Small intestine (tissue), 16 donors: ENCODE measurements around the gene PLEKHN1. TPM values are rescaled to one million over a fixed set of nuclear protein-coding genes. Genes with fewer than 3 reads are reported as not detected.

ENCODE experiments used
- DNase-seq, 2 donors: peaks; one replicate each; pipeline versions ENCODE4 v3.0.0 to v3.0.0-alpha.2; 2013
- FAIRE-seq: peaks from 2 replicates; lab custom pipeline; 2012; peaks lifted over from hg19 to GRCh38; lab: Jason Lieb, UNC
- H3K27ac ChIP-seq, 3 donors: one replicate each; pipeline ENCODE4 v1.5.1; 2013; ENCODE audit warnings: low read length in 2 of 3, mild to moderate bottlenecking in 2 of 3, control low read depth in 1 of 3, inconsistent platforms in 1 of 3, low read depth in 1 of 3, moderate library complexity in 1 of 3
- H3K27me3 ChIP-seq, 3 donors: one replicate each; pipeline ENCODE4 v1.6.1; 2013; ENCODE audit warnings: low read length in 3 of 3, inconsistent platforms in 1 of 3; ENCODE audit not compliant: control insufficient read depth in 3 of 3, insufficient read depth in 3 of 3
- H3K36me3 ChIP-seq, 3 donors: one replicate each; pipeline ENCODE4 v1.6.1; 2013; ENCODE audit warnings: low read length in 3 of 3, inconsistent platforms in 1 of 3, low read depth in 1 of 3, mild to moderate bottlenecking in 1 of 3, moderate library complexity in 1 of 3; ENCODE audit not compliant: control insufficient read depth in 3 of 3, insufficient read depth in 2 of 3
- H3K4me1 ChIP-seq, 3 donors: one replicate each; pipeline ENCODE4 v1.6.1; 2013; ENCODE audit warnings: low read length in 2 of 3, inconsistent platforms in 1 of 3, low read depth in 1 of 3, mild to moderate bottlenecking in 1 of 3, moderate library complexity in 1 of 3; ENCODE audit not compliant: control insufficient read depth in 3 of 3, insufficient read depth in 2 of 3
- H3K4me3 ChIP-seq, 3 donors: one replicate each; pipeline ENCODE4 v1.5.1; 2013; ENCODE audit warnings: low read length in 3 of 3, control low read depth in 1 of 3, inconsistent platforms in 1 of 3, low read depth in 1 of 3, mild to moderate bottlenecking in 1 of 3, moderate library complexity in 1 of 3
- H3K9me3 ChIP-seq, 2 donors: one replicate each; pipeline ENCODE4 v1.6.1; 2013; ENCODE audit warnings: low read depth in 1 of 2, low read length in 1 of 2; ENCODE audit not compliant: control insufficient read depth in 2 of 2, insufficient read depth in 1 of 2
- WGBS, 3 donors: extraction: QIAGEN DNeasy Blood & Tissue Kit; methylation state at CpG; one replicate each; pipeline ENCODE4 v1.1.7; 2013; 5-methylcytosine and 5-hydroxymethylcytosine counted together
- long read RNA-seq, 10 donors: transcript quantifications; one replicate each; lab custom pipeline, GENCODE V29; 2026
- polyA plus RNA-seq, 4 donors: library from polyadenylated mRNA; stranded (reverse) in 3 of 4; unstranded in 1 of 4; fragments of 200-250 nt in 3 of 4; fragments of 120-200 nt in 1 of 4; gene quantifications; one replicate each; pipeline versions ENCODE4 v1.2.1 to v1.2.3, GENCODE V29; 2013
- donor health status: healthy with polysubstance abuse.
- donor health status: control.
- donor health status: control.
- donor health status: Bipolar disorder and iron deficiency.
- donor health status: healthy.

Gene PLEKHN1, protein sequence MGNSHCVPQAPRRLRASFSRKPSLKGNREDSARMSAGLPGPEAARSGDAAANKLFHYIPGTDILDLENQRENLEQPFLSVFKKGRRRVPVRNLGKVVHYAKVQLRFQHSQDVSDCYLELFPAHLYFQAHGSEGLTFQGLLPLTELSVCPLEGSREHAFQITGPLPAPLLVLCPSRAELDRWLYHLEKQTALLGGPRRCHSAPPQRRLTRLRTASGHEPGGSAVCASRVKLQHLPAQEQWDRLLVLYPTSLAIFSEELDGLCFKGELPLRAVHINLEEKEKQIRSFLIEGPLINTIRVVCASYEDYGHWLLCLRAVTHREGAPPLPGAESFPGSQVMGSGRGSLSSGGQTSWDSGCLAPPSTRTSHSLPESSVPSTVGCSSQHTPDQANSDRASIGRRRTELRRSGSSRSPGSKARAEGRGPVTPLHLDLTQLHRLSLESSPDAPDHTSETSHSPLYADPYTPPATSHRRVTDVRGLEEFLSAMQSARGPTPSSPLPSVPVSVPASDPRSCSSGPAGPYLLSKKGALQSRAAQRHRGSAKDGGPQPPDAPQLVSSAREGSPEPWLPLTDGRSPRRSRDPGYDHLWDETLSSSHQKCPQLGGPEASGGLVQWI
- under 1 TPM; 0.64 to 0.89 (median 0.76) TPM for polyA plus RNA-seq
- long read RNA-seq, donor 1: 0 reads
- long read RNA-seq, donor 2: 0 reads
- long read RNA-seq, donor 3: 0 reads
- long read RNA-seq, donor 4: 0 reads
- long read RNA-seq, donor 5: 0 reads
- long read RNA-seq, donor 6: 0 reads
- long read RNA-seq, donor 7: 0 reads
- long read RNA-seq, donor 8: 0 reads
- long read RNA-seq, donor 9: 0 reads
- long read RNA-seq, donor 10: 0 reads

- Histone ChIP-seq H3K27me3 (peaks cover 0 to 56% (median 3%) of the 10 kb centered on the region in 3 donors), H3K4me3 (peak within 1 kb of the TSS; percentile 43 to 55 (median 52)), H3K36me3 (peaks cover 0 to 21% (median 0%) of the 10 kb centered on the region in 3 donors), H3K27ac (peak within 1 kb of the TSS in 2 of 3 donors; percentile 17 to 84), H3K9me3 (peaks cover 0 to 4% of the 10 kb centered on the region in 2 donors), H3K4me1 (peaks cover 0 to 14% (median 2%) of the 10 kb centered on the region in 3 donors)
- 5 to 7% (median 5%) methylated on average over 15 to 31 of the region's 31 CpGs for WGBS, 3 donors
- FAIRE-seq (no peak), DNase-seq (peak; percentile 31 to 57)
Measured at GRCh38 chr1:966135-966703, at the start of gene PLEKHN1. Gene PLEKHN1, plus strand, starts transcription at chr1:966482. Its CDS starts 50 bp downstream, at chr1:966532.

DNA sequence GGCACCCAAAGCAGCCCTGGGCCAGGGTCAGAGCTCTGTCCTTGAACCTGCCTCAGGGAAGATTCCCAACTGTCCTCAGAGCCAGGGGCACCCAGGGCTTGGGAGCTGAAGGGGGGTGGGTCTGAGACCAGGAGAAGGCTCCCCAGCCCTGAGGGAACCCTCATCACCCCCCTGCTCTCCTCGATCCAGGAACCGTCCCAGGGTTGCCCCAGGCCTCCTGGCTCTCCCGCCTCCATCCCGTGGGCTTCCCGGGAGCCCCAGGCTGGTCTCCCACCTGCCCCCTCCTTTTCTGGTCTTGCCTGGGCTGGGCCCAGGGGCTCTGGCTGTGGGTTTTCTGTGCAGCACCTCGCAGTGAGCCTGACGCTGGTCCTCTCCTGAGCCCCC is 49.2 kb upstream of the PLEKHN1 start:
- WGBS, 3 donors: 7 to 38% (median 34%) methylated on average over 7 of the region's 7 CpGs
- Histone ChIP-seq H3K36me3 (no peaks in the 10 kb centered on the region), H3K4me1 (peaks cover 0 to 46% (median 0%) of the 10 kb centered on the region in 3 donors), H3K27ac (no peak overlapping the region), H3K27me3 (peaks cover 11 to 72% (median 13%) of the 10 kb centered on the region in 3 donors), H3K9me3 (no peaks in the 10 kb centered on the region), H3K4me3 (no peak overlapping the region)
- DNase-seq (no peak), FAIRE-seq (no peak)

DNA sequence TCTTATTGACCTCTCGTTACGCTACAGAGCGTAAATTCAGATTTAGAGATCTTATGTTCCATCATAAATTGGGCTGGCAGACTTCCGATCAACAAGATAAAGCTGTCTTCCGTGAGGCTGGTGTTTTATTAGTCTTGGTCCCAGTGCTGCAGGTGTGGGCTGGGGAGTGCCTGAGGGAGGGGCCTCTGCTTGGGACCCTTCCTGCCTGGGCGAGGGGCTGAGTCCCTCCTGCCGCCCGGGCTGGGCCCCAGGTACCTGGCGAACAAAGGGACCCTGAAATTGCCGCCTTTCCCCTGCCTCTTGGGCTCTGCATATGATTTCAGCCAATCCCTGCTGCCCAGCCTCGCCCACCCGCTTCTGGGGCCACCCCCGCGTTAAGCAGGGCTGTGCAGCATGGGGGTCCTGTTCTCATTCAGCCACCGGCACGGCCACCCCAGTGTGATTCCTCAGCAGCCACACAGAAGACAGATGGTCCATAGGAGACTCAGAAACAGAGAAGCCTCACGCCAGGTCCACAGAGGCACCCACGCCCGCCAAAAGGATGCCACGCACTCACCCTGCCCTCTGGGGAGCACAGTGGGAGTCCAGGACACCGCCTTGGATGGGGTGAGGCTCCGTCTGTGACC is 48.7 kb upstream of the PLEKHN1 start:
- no peaks in the 10 kb centered on the region for H3K9me3 ChIP-seq
- peaks cover 0 to 41% (median 0%) of the 10 kb centered on the region in 3 donors for H3K4me1 ChIP-seq
- H3K36me3 ChIP-seq: no peaks in the 10 kb centered on the region
- H3K27ac ChIP-seq: no peak overlapping the region
- DNase-seq (no peak), FAIRE-seq (no peak)
- peaks cover 11 to 72% (median 12%) of the 10 kb centered on the region in 3 donors for H3K27me3 ChIP-seq
- WGBS, 3 donors: 22 to 46% (median 34%) methylated on average over 21 to 22 of the region's 22 CpGs
- no peak overlapping the region for H3K4me3 ChIP-seq

DNA sequence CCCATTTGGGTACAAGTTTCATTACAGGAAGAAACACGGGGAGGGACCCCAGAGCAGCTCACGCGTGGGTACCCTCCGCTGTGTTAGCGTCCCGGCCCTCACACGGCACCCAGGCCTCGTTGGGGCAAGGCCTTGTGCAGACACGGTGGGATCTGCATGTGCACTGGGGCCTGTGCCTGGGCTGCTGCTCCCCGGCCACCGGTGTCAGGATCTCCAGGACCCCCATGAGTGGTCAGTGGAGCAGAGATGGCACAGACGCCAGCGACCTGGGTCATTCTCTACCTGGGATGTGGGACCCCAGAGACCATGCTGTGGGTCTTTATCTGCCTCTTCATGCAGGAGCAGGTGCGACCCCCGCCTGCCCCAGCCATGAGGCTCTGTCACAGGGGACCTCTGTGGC is 47.9 kb upstream of the PLEKHN1 start:
- Histone ChIP-seq H3K9me3 (no peaks in the 10 kb centered on the region), H3K4me3 (no peak overlapping the region), H3K27ac (no peak overlapping the region), H3K36me3 (peaks cover 0 to 3% (median 0%) of the 10 kb centered on the region in 3 donors), H3K27me3 (peaks cover 8 to 74% (median 16%) of the 10 kb centered on the region in 3 donors), H3K4me1 (peaks cover 0 to 44% (median under 1%) of the 10 kb centered on the region in 3 donors)
- no peak for FAIRE-seq
- no peak for DNase-seq
- WGBS, 3 donors: 73 to 79% (median 77%) methylated on average over 15 of the region's 15 CpGs

DNA sequence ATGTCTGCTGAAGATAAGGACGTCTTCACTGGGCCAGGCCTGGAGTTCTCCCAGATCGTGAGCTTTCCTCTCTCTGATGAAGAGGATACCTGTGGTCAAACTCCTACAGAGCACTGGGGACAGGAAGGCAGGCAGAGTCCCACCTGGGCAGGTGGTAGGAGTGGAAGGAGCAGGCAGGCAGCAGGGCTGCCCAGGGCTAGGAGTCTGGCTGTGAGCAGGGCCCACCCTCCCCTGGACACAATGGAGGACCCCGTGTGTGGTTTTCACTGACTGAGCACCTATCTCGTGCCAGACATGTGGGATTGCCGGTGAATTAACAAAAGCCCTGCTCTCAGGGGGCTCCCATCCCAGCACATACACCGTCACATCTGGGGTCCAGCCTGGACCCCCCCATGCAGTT is 47.4 kb upstream of the PLEKHN1 start:
- FAIRE-seq: no peak
- 45 to 70% (median 46%) methylated on average over 6 of the region's 6 CpGs for WGBS, 3 donors

GRCh38 chr1:919271-919872 is 46.9 kb upstream of the PLEKHN1 start:
- FAIRE-seq: no peak
- DNase-seq: no peak
- Histone ChIP-seq H3K27ac (no peak overlapping the region), H3K9me3 (no peaks in the 10 kb centered on the region), H3K27me3 (peaks cover 9 to 71% (median 16%) of the 10 kb centered on the region in 3 donors), H3K4me1 (peaks cover 0 to 47% (median 2%) of the 10 kb centered on the region in 3 donors), H3K36me3 (peaks cover 0 to 3% (median 0%) of the 10 kb centered on the region in 3 donors), H3K4me3 (no peak overlapping the region)
- WGBS, 3 donors: 55 to 76% (median 56%) methylated on average over 29 of the region's 29 CpGs

More for the DNA sequence above, 47.4 kb upstream of the PLEKHN1 start:
- Histone ChIP-seq H3K4me1 (peaks cover 0 to 47% (median 2%) of the 10 kb centered on the region in 3 donors), H3K27ac (no peak overlapping the region), H3K36me3 (peaks cover 0 to 3% (median 0%) of the 10 kb centered on the region in 3 donors), H3K9me3 (no peaks in the 10 kb centered on the region), H3K27me3 (peaks cover 6 to 76% (median 16%) of the 10 kb centered on the region in 3 donors), H3K4me3 (no peak overlapping the region)
- DNase-seq: no peak

DNA sequence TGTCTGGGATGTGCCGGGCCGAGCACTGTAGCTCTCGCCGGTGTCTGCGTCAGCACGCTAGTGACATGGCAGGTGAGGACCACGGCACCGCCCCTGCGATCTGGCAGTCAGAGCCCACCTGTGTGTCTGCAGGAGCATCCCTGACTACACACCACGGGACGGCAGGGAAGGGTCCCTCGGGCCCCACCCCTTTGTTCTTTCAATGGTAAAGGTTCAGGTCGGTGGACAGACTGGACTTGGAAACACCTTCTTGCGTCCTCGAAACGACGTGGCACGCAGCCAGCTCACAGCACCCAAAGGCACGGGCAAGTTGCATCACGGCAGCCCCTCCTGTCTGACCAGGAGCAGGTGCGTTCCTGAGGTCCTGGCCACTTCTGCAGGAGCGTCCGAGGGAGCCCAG is 46.3 kb upstream of the PLEKHN1 start:
- DNase-seq (no peak), FAIRE-seq (no peak)
- peaks cover 14 to 76% (median 15%) of the 10 kb centered on the region in 3 donors for H3K27me3 ChIP-seq
- 9 to 55% (median 40%) methylated on average over 23 of the region's 23 CpGs for WGBS, 3 donors
- no peak overlapping the region for H3K27ac ChIP-seq
- H3K9me3 ChIP-seq: no peaks in the 10 kb centered on the region
- peaks cover 0 to 3% (median 0%) of the 10 kb centered on the region in 3 donors for H3K36me3 ChIP-seq
- no peak overlapping the region for H3K4me3 ChIP-seq
- peaks cover 0 to 47% (median 2%) of the 10 kb centered on the region in 3 donors for H3K4me1 ChIP-seq
